CD4-positive, alpha-beta T cell treated with Interleukin-6 at 100 ng/mL for 8 hours (primary cell): ENCODE data around the gene RMI2.
"Not testable (repeated sequence)": the region's sequence is repeated elsewhere in the genome, so short reads cannot be mapped to it uniquely, and the experiment has no call there.

Source experiments
- DNase-seq: peaks from one replicate; pipeline ENCODE4 v3.0.0-alpha.2; 2020; ENCODE audit warnings: mixed read lengths, low spot score

The RMI2 gene

GRCh38 chr16:11354733-11355574 lies 9.7 kb downstream of the RMI2 start:
- DNase-seq = peak; percentile 65

- DNase-seq = no peak
Measured at GRCh38 chr16:11355862-11356261, 10.6 kb downstream of the RMI2 start.

GRCh38 chr16:11356573-11357331 lies 11.5 kb downstream of the RMI2 start:
- peak; percentile 53 for DNase-seq

- no peak for DNase-seq
Measured at GRCh38 chr16:11358531-11358930, 13.3 kb downstream of the RMI2 start.

- DNase-seq = no peak
Measured at GRCh38 chr16:11359370-11359769, 14.1 kb downstream of the RMI2 start.

- no peak for DNase-seq
Measured at GRCh38 chr16:11360641-11361373, 15.5 kb downstream of the RMI2 start.

- peak; percentile 29 for DNase-seq
Measured at GRCh38 chr16:11361701-11362451, 16.6 kb downstream of the RMI2 start.

- DNase-seq = no peak
Measured at GRCh38 chr16:11363927-11364258, 18.6 kb downstream of the RMI2 start.

- no peak for DNase-seq
Measured at GRCh38 chr16:11367483-11367906, 22.2 kb downstream of the RMI2 start.

GRCh38 chr16:11370084-11370931 lies 25.0 kb downstream of the RMI2 start:
- DNase-seq = no peak

- not testable (repeated sequence) for DNase-seq
Measured at GRCh38 chr16:11370932-11371279, 25.6 kb downstream of the RMI2 start.

- no peak for DNase-seq
Measured at GRCh38 chr16:11372073-11372828, 27.0 kb downstream of the RMI2 start.

GRCh38 chr16:11372829-11373306 lies 27.6 kb downstream of the RMI2 start:
- DNase-seq = no peak

- no peak for DNase-seq
Measured at GRCh38 chr16:11374255-11374654, 29.0 kb downstream of the RMI2 start.

GRCh38 chr16:11377154-11377553 lies 31.9 kb downstream of the RMI2 start:
- DNase-seq = no peak

GRCh38 chr16:11378951-11379350 lies 33.7 kb downstream of the RMI2 start:
- not testable (repeated sequence) for DNase-seq

- DNase-seq = peak; percentile 15
Measured at GRCh38 chr16:11379420-11379819, 34.2 kb downstream of the RMI2 start.

GRCh38 chr16:11380836-11381235 lies 35.6 kb downstream of the RMI2 start:
- DNase-seq = no peak

- DNase-seq = no peak
Measured at GRCh38 chr16:11383481-11384183, 38.4 kb downstream of the RMI2 start.
